ENCODE results near the gene FADS1. TPM values are rescaled to one million over a fixed set of nuclear protein-coding genes. Genes with fewer than 3 reads are reported as not detected.

The FADS1 gene
- total RNA-seq, 1 donor from 2014 or later: 74.6 TPM

DNA sequence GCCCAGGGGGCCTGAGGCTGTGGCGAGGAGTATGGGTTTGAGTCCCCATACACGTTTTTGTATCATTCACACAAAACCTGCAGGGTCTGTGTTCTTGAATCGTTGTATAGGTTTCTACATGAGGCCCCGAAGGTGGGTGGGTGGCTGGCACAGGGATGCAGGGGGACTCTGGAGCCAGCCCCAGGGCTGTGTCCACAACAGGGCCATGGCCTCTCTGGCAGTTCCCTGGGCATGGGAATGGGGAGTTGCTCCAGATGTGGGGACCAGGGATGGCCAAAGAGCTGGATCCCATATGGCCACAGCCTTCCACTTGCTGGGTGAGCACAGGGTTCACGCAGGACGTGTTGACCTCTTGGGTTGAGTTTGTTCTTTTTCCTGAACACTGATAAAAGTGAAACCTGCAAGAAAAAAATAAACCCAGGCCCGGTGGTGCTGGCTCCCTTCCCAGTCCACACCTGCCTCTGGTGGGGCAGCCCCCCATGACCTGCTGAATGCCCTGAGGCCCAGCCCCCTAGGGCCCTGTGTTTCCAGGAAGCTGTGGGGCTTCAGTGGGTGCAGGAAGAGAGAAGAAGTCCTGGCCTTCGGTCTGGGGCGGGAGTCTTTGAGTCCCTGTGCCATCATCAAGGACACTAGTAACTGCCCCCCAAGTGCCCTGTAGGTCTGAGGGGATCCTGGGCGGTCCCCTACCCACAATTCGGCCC lies 48.3 kb downstream of the FADS1 start:
- Mint-ChIP-seq H3K4me1 (ENCODE audit: low read depth, unreplicated experiment) (peaks cover 5% of the 10 kb centered on the region), H3K4me3 (ENCODE audit: unreplicated experiment) (no peak overlapping the region), H3K27me3 (ENCODE audit: low read depth, unreplicated experiment) (no peaks in the 10 kb centered on the region), H3K9me3 (ENCODE audit: unreplicated experiment) (no peaks in the 10 kb centered on the region), H3K36me3 (ENCODE audit: low read depth, unreplicated experiment) (no peaks in the 10 kb centered on the region), H3K27ac (ENCODE audit: unreplicated experiment) (no peak overlapping the region)
- no peak for FAIRE-seq
- no peaks in the 10 kb centered on the region for H3K9me3 ChIP-seq (ENCODE audit: insufficient read depth, low read depth, low read length)
- TF ChIP-seq EZH2 (IDR thresholded peaks at IDR 0.05; ENCODE audit: insufficient read depth, low read length): no peak
- TF ChIP-seq, protein P1, sequence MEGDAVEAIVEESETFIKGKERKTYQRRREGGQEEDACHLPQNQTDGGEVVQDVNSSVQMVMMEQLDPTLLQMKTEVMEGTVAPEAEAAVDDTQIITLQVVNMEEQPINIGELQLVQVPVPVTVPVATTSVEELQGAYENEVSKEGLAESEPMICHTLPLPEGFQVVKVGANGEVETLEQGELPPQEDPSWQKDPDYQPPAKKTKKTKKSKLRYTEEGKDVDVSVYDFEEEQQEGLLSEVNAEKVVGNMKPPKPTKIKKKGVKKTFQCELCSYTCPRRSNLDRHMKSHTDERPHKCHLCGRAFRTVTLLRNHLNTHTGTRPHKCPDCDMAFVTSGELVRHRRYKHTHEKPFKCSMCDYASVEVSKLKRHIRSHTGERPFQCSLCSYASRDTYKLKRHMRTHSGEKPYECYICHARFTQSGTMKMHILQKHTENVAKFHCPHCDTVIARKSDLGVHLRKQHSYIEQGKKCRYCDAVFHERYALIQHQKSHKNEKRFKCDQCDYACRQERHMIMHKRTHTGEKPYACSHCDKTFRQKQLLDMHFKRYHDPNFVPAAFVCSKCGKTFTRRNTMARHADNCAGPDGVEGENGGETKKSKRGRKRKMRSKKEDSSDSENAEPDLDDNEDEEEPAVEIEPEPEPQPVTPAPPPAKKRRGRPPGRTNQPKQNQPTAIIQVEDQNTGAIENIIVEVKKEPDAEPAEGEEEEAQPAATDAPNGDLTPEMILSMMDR (IDR thresholded peaks at IDR 0.05; ENCODE audit: insufficient read depth, low read depth, low read length): no peak
- no peak overlapping the region for H2AFZ ChIP-seq (ENCODE audit: low read depth, low read length)
- H3K4me1 ChIP-seq (ENCODE audit: insufficient read depth, low read length): peaks cover 9% of the 10 kb centered on the region
- no peaks in the 10 kb centered on the region for H3K79me2 ChIP-seq (ENCODE audit: insufficient read depth, low read length)
- H3K4me2 ChIP-seq (ENCODE audit: low read length): no peak overlapping the region
- H3K27me3 ChIP-seq (ENCODE audit: insufficient read depth, low read length): no peaks in the 10 kb centered on the region
- no peak overlapping the region for H3K4me3 ChIP-seq (ENCODE audit: insufficient read depth, low read depth, low read length)
- H4K20me1 ChIP-seq (ENCODE audit: insufficient read depth, low read length): peaks cover 5% of the 10 kb centered on the region
- no peak for DNase-seq (ENCODE audit: low read depth)
- no peaks in the 10 kb centered on the region for H3K36me3 ChIP-seq (ENCODE audit: insufficient read depth, low read length)
- H3K9ac ChIP-seq (ENCODE audit: low read length): no peak overlapping the region
- H3K27ac ChIP-seq (ENCODE audit: low read depth, low read length): no peak overlapping the region

DNA sequence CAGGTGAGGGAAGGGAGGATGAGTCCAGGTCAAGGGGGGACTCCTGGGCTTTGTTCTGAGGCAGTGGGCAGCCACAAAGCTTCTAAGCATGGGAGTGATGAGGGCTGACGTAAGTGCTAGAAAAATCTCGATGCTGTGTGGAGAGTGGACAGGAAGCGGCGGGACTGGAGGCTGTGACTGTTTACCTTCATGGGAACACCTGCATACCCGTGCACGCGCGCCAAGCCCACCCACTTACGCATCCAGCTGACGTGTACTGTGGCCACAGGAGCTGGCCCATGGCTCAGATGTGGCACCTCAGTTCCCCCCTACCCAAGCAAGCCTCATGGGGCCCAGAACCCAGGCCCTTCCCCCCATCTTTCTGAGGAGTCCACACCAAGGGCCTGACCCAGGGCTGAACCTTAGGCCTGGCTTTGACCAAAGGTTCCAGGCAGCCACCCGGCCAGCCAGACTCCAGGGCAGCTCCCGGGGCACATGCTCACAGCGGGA lies 50.4 kb downstream of the FADS1 start:
- H3K9me3 ChIP-seq (ENCODE audit: insufficient read depth, low read depth, low read length): no peaks in the 10 kb centered on the region
- H3K4me2 ChIP-seq (ENCODE audit: low read length): no peak overlapping the region
- H3K9me3 Mint-ChIP-seq (ENCODE audit: unreplicated experiment): no peaks in the 10 kb centered on the region
- H3K36me3 Mint-ChIP-seq (ENCODE audit: low read depth, unreplicated experiment): peaks cover 4% of the 10 kb centered on the region
- no peak overlapping the region for H3K4me3 Mint-ChIP-seq (ENCODE audit: unreplicated experiment)
- DNase-seq (ENCODE audit: low read depth) (peak; percentile 52), FAIRE-seq (no peak)
- H3K27ac Mint-ChIP-seq (ENCODE audit: unreplicated experiment): no peak overlapping the region
- no peak overlapping the region for H3K4me3 ChIP-seq (ENCODE audit: insufficient read depth, low read depth, low read length)
- no peak for TF ChIP-seq EZH2 (IDR thresholded peaks at IDR 0.05; ENCODE audit: insufficient read depth, low read length)
- TF ChIP-seq, protein P1 (IDR thresholded peaks at IDR 0.05; ENCODE audit: insufficient read depth, low read depth, low read length): no peak
- peaks cover 17% of the 10 kb centered on the region for H3K79me2 ChIP-seq (ENCODE audit: insufficient read depth, low read length)
- no peaks in the 10 kb centered on the region for H3K36me3 ChIP-seq (ENCODE audit: insufficient read depth, low read length)
- peaks cover 16% of the 10 kb centered on the region for H4K20me1 ChIP-seq (ENCODE audit: insufficient read depth, low read length)
- no peaks in the 10 kb centered on the region for H3K27me3 ChIP-seq (ENCODE audit: insufficient read depth, low read length)
- peaks cover 19% of the 10 kb centered on the region for H3K4me1 Mint-ChIP-seq (ENCODE audit: low read depth, unreplicated experiment)
- no peaks in the 10 kb centered on the region for H3K27me3 Mint-ChIP-seq (ENCODE audit: low read depth, unreplicated experiment)
- peaks cover 23% of the 10 kb centered on the region for H3K4me1 ChIP-seq (ENCODE audit: insufficient read depth, low read length)
- H3K27ac ChIP-seq (ENCODE audit: low read depth, low read length): no peak overlapping the region
- H2AFZ ChIP-seq (ENCODE audit: low read depth, low read length): no peak overlapping the region
- H3K9ac ChIP-seq (ENCODE audit: low read length): no peak overlapping the region

Measured in astrocyte (in vitro differentiated cells and primary cell).